K562 (cell line): ENCODE measurements around the gene SLC35A2. TPM values are rescaled to one million over a fixed set of nuclear protein-coding genes. Genes with fewer than 3 reads are reported as not detected.

Experiments
- ARID1B ChIP-seq: fragments of 450-650 bp; IDR thresholded peaks from 2 replicates; pipeline ENCODE4 v1.6.1; 2016; ENCODE audit warnings: antibody characterized with exemption, mild to moderate bottlenecking, inconsistent platforms
- ATF1 ChIP-seq, 2 experiments: fragments of 450-650 bp in 1 of 2; IDR thresholded peaks; 2 replicates each; pipeline ENCODE4 v1.6.1; 2016; ENCODE audit warnings: missing compliant biosample characterization in 1 of 2, missing genetic modification characterization in 1 of 2
- BDP1 ChIP-seq: IDR thresholded peaks from 3 replicates; pipeline ENCODE4 v1.6.1; 2011; ENCODE audit not compliant: insufficient read length, insufficient read depth
- BRD4 ChIP-seq: fragments of 200-600 bp; sonication (generic); IDR thresholded peaks from 2 replicates; pipeline ENCODE4 v1.6.1; 2017; ENCODE audit warnings: inconsistent platforms
- BRD9 ChIP-seq: fragments of 450-650 bp; IDR thresholded peaks from 2 replicates; pipeline ENCODE4 v1.6.1; 2018; ENCODE audit warnings: low read depth; ENCODE audit not compliant: partially characterized antibody
- CHD2 ChIP-seq: IDR thresholded peaks from 2 replicates; pipeline ENCODE4 v1.6.1; 2011; ENCODE audit warnings: low read depth, low read length
- CREBBP ChIP-seq: IDR thresholded peaks from one replicate; pipeline ENCODE4 v1.6.1; 2012; ENCODE audit warnings: low read depth, mild to moderate bottlenecking, control low read depth, inconsistent platforms, low read length
- CSDE1 ChIP-seq, 2 experiments: fragments of 450-650 bp; IDR thresholded peaks; 2 replicates each; pipeline ENCODE4 v1.6.1; 2016; ENCODE audit warnings: mild to moderate bottlenecking in 1 of 2
- FIP1L1 ChIP-seq: fragments of 200-400 bp; formaldehyde crosslinking; IDR thresholded peaks from 2 replicates; pipeline ENCODE4 v1.6.1; 2018; ENCODE audit warnings: mild to moderate bottlenecking, low read depth, low read length; ENCODE audit not compliant: poor library complexity, severe bottlenecking
- FOXK2 ChIP-seq, 2 experiments: fragments of 450-650 bp; IDR thresholded peaks in 1 of 2; conservative IDR thresholded peaks in 1 of 2; 2 replicates each; pipeline ENCODE4 v1.6.1; 2016; ENCODE audit warnings: low read depth in 2 of 2, mild to moderate bottlenecking in 1 of 2
- FOXM1 ChIP-seq, 2 experiments: fragments of 450-650 bp in 1 of 2; sonication (generic) in 1 of 2; formaldehyde crosslinking in 1 of 2; IDR thresholded peaks; 2 replicates each; pipeline versions ENCODE4 v1.6.1 to v1.9.0; 2017 to 2022; ENCODE audit warnings: low read depth in 2 of 2, mild to moderate bottlenecking in 2 of 2, missing genetic modification reagents in 1 of 2, moderate library complexity in 1 of 2
- KDM1A ChIP-seq, 2 experiments: fragments of 450-650 bp; IDR thresholded peaks; 2 replicates each; pipeline ENCODE4 v1.6.1; 2016; ENCODE audit warnings: mild to moderate bottlenecking in 2 of 2
- MAFK ChIP-seq: IDR thresholded peaks from 2 replicates; pipeline ENCODE4 v1.6.1; 2011; ENCODE audit warnings: low read length, improper control_type of control experiment
- MECOM ChIP-seq: fragments of 250-450 bp; sonication (Bioruptor Pico); IDR thresholded peaks from 2 replicates; pipeline ENCODE4 v1.8.0; 2022; ENCODE audit warnings: inconsistent platforms
- MYC ChIP-seq, 2 experiments: fragments of 250-450 bp in 1 of 2; sonication (Bioruptor Pico) in 1 of 2; IDR thresholded peaks; 2 replicates each; pipeline versions ENCODE4 v1.5.1 to v1.6.1; 2012 to 2021; ENCODE audit warnings: low read depth in 2 of 2, borderline replicate concordance in 1 of 2, improper control_type of control experiment in 1 of 2, low read length in 1 of 2, mild to moderate bottlenecking in 1 of 2, moderate library complexity in 1 of 2
- PHF20 ChIP-seq: fragments of 450-650 bp; IDR thresholded peaks from 2 replicates; pipeline ENCODE4 v1.6.1; 2018; ENCODE audit not compliant: partially characterized antibody
- PPARD ChIP-seq: fragments of 250-450 bp; sonication (Bioruptor Pico); IDR thresholded peaks from 2 replicates; pipeline ENCODE4 v1.8.0; 2022; ENCODE audit warnings: inconsistent platforms, mild to moderate bottlenecking, moderate library complexity
- RBM17 ChIP-seq: fragments of 200-400 bp; formaldehyde crosslinking; IDR thresholded peaks from 2 replicates; pipeline ENCODE4 v1.6.1; 2017; ENCODE audit warnings: low read depth, mild to moderate bottlenecking, low read length, borderline replicate concordance
- SMAD3 ChIP-seq: fragments of 450-650 bp; formaldehyde crosslinking; conservative IDR thresholded peaks from 2 replicates; pipeline ENCODE4 v1.4.0; 2020; ENCODE audit warnings: mild to moderate bottlenecking
- SMARCA4 ChIP-seq: fragments of 450-650 bp; IDR thresholded peaks from 2 replicates; pipeline ENCODE4 v1.6.1; 2016
- SOX6 ChIP-seq: fragments of 450-650 bp; IDR thresholded peaks from 2 replicates; pipeline ENCODE4 v1.6.1; 2014; ENCODE audit warnings: mild to moderate bottlenecking
- TRIM24 ChIP-seq, 2 experiments: fragments of 450-650 bp; IDR thresholded peaks; 2 replicates each; pipeline ENCODE4 v1.6.1; 2016
- polyA plus RNA-seq, 8 experiments: library from polyadenylated mRNA; depleted of rRNA in 4 of 8; stranded (reverse) in 5 of 8; unstranded in 3 of 8; fragments of >200 nt; fragmentation: Nextera tagmentation in 2 of 8; fragmentation: Illumina TruSeq in 1 of 8; extraction: Ambion mirVana in 2 of 8; extraction: Trizol in 1 of 8; gene quantifications; 2 replicates each; pipeline versions ENCODE4 v1.2.1 to v1.2.3, GENCODE V29; 2011 to 2014; ENCODE audit warnings: inconsistent platforms in 1 of 8, missing spikeins in 1 of 8
- total RNA-seq, 7 experiments: library from RNA; depleted of rRNA in 6 of 7; stranded (reverse); fragments of >200 nt in 6 of 7; fragmentation: Illumina TruSeq in 2 of 7; extraction: Trizol in 2 of 7; gene quantifications; 2 replicates each; pipeline versions ENCODE4 v1.2.1 to v1.2.3, GENCODE V29; 2011 to 2021; ENCODE audit warnings: low replicate concordance in 1 of 7
- TF ChIP-seq, protein P1 (sequence below): fragments of 250-450 bp; sonication (Bioruptor Pico); IDR thresholded peaks from 2 replicates; pipeline ENCODE4 v1.4.0; 2020; ENCODE audit warnings: mild to moderate bottlenecking
- TF ChIP-seq, protein P2 (sequence below): sonication (generic); IDR thresholded peaks from 2 replicates; pipeline ENCODE4 v1.6.1; 2016
- TF ChIP-seq, protein P3 (sequence below): IDR thresholded peaks from 2 replicates; pipeline ENCODE4 v1.6.1; 2011; ENCODE audit warnings: borderline replicate concordance, low read depth, mild to moderate bottlenecking, moderate library complexity, low read length; ENCODE audit not compliant: insufficient read depth, poor library complexity, severe bottlenecking

Gene SLC35A2
- total and polyA plus RNA-seq, 9 of the 15 experiments (the other 6 are each of a cell fraction or from before 2014, with no cell fraction given): 3.3 to 38.9 (median 20.0) TPM

GRCh38 chrX:48945517-48946348 is 34.3 kb upstream of the SLC35A2 start (continued):
- TF ChIP-seq, protein P1, sequence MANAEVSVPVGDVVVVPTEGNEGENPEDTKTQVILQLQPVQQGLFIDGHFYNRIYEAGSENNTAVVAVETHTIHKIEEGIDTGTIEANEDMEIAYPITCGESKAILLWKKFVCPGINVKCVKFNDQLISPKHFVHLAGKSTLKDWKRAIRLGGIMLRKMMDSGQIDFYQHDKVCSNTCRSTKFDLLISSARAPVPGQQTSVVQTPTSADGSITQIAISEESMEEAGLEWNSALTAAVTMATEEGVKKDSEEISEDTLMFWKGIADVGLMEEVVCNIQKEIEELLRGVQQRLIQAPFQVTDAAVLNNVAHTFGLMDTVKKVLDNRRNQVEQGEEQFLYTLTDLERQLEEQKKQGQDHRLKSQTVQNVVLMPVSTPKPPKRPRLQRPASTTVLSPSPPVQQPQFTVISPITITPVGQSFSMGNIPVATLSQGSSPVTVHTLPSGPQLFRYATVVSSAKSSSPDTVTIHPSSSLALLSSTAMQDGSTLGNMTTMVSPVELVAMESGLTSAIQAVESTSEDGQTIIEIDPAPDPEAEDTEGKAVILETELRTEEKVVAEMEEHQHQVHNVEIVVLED: no peak
- TF ChIP-seq CSDE1 (IDR thresholded peaks at IDR 0.05) (no peak), CREBBP (no peak), BRD9 (peak; percentile 33), KDM1A (IDR thresholded peaks at IDR 0.05) (no peak), BRD4 (no peak), FIP1L1 (no peak), ATF1 (CRISPR knock-in tag; IDR thresholded peaks at IDR 0.05) (no peak), ATF1 (tag; IDR thresholded peaks at IDR 0.05) (no peak), SOX6 (0 out of 2 replicates have a peak, but pooled peaks have one; percentile 12), RBM17 (no peak), FOXM1 (IDR thresholded peaks at IDR 0.05; ENCODE audit: low read depth) (peak; percentile 37; the same call in 1 of the 2 replicates), FOXM1 (CRISPR knock-in tag; IDR thresholded peaks at IDR 0.05; ENCODE audit: low read depth) (no peak), BDP1 (no peak), PPARD (CRISPR knock-in tag) (no peak), ARID1B (no peak), MECOM (no peak), MYC (IDR thresholded peaks at IDR 0.05; ENCODE audit: low read depth, low read length) (no peak), MYC (CRISPR knock-in tag; IDR thresholded peaks at IDR 0.05; ENCODE audit: borderline replicate concordance, low read depth) (no peak), FOXK2 (conservative IDR thresholded peaks at IDR 0.05 in 1 of 2, IDR thresholded peaks at IDR 0.05 in 1 of 2; ENCODE audit: low read depth in 2 of 2) (peak in 1 of 2 experiments; percentile 50; a peak in 1 of 4 replicates), CHD2 (no peak), PHF20 (no peak), MAFK (no peak), SMAD3 (no peak), SMARCA4 (0 out of 2 replicates have a peak, but pooled peaks have one; percentile 21), TRIM24 (IDR thresholded peaks at IDR 0.05) (no peak)
- TF ChIP-seq, protein P2, sequence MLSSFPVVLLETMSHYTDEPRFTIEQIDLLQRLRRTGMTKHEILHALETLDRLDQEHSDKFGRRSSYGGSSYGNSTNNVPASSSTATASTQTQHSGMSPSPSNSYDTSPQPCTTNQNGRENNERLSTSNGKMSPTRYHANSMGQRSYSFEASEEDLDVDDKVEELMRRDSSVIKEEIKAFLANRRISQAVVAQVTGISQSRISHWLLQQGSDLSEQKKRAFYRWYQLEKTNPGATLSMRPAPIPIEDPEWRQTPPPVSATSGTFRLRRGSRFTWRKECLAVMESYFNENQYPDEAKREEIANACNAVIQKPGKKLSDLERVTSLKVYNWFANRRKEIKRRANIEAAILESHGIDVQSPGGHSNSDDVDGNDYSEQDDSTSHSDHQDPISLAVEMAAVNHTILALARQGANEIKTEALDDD: no peak
- TF ChIP-seq, protein P3, sequence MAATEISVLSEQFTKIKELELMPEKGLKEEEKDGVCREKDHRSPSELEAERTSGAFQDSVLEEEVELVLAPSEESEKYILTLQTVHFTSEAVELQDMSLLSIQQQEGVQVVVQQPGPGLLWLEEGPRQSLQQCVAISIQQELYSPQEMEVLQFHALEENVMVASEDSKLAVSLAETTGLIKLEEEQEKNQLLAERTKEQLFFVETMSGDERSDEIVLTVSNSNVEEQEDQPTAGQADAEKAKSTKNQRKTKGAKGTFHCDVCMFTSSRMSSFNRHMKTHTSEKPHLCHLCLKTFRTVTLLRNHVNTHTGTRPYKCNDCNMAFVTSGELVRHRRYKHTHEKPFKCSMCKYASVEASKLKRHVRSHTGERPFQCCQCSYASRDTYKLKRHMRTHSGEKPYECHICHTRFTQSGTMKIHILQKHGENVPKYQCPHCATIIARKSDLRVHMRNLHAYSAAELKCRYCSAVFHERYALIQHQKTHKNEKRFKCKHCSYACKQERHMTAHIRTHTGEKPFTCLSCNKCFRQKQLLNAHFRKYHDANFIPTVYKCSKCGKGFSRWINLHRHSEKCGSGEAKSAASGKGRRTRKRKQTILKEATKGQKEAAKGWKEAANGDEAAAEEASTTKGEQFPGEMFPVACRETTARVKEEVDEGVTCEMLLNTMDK: peak; percentile 36
